ENCODE results near the gene ZNF860.
"Not testable (repeated sequence)": the region's sequence is repeated elsewhere in the genome, so short reads cannot be mapped to it uniquely, and the experiment has no call there.

Gene ZNF860

GRCh38 chr3:31999907-32000439, 18.4 kb downstream of the ZNF860 start:
- DNase-seq: no peak

- DNase-seq: no peak
Observed at GRCh38 chr3:32000877-32001276, 19.3 kb downstream of the ZNF860 start.

- no peak for DNase-seq
Observed at GRCh38 chr3:32002561-32003368, 21.2 kb downstream of the ZNF860 start.

GRCh38 chr3:32003380-32003779, 21.8 kb downstream of the ZNF860 start:
- no peak for DNase-seq

- no peak for DNase-seq
Observed at GRCh38 chr3:32004113-32004765, 22.7 kb downstream of the ZNF860 start.

- no peak for DNase-seq
Observed at GRCh38 chr3:32009101-32009500, 27.6 kb downstream of the ZNF860 start.

GRCh38 chr3:32009957-32010356, 28.4 kb downstream of the ZNF860 start:
- no peak for DNase-seq

- DNase-seq: peak in 1 of 2 donors; percentile 19
Observed at GRCh38 chr3:32010699-32011098, 29.1 kb downstream of the ZNF860 start.

GRCh38 chr3:32015638-32016037, 34.1 kb downstream of the ZNF860 start:
- not testable (repeated sequence) for DNase-seq

- DNase-seq: no peak
Observed at GRCh38 chr3:32017286-32017685, 35.7 kb downstream of the ZNF860 start.

GRCh38 chr3:32018757-32019564, 37.4 kb downstream of the ZNF860 start:
- no peak for DNase-seq

GRCh38 chr3:32021155-32021554, 39.6 kb downstream of the ZNF860 start:
- no peak for DNase-seq

- no peak for DNase-seq
Observed at GRCh38 chr3:32021748-32022147, 40.2 kb downstream of the ZNF860 start.

- DNase-seq: no peak
Observed at GRCh38 chr3:32022947-32023346, 41.4 kb downstream of the ZNF860 start.

GRCh38 chr3:32026593-32026992, 45.0 kb downstream of the ZNF860 start:
- no peak for DNase-seq

- DNase-seq: no peak
Observed at GRCh38 chr3:32037932-32038267, 56.4 kb downstream of the ZNF860 start.

- DNase-seq: no peak
Observed at GRCh38 chr3:32041316-32041715, 59.8 kb downstream of the ZNF860 start.

Measured in stimulated activated CD4-positive, alpha-beta T cell treated with anti-CD3 and anti-CD28 coated beads, Interleukin-2, amount 100 ng/mL, for 24 hours (primary cell).